22Rv1 (cell line): Measurements from ENCODE around the gene TIMM13.
A peak's percentile ranks its signal among the peaks of the same experiment; 100 is the strongest.

Experiments
- H3K27ac ChIP-seq: fragments of 450-650 bp; 2 replicates; pipeline ENCODE4 v1.5.1; 2017
- ZFX ChIP-seq: fragments of 450-650 bp; IDR thresholded peaks from 2 replicates; pipeline ENCODE4 v1.6.1; 2017; ENCODE audit warnings: antibody characterized with exemption, borderline replicate concordance
- TF ChIP-seq, protein P1 (sequence below): fragments of 450-650 bp; IDR thresholded peaks from 2 replicates; pipeline ENCODE4 v1.5.1; 2017; ENCODE audit warnings: mild to moderate bottlenecking

TIMM13 gene

DNA sequence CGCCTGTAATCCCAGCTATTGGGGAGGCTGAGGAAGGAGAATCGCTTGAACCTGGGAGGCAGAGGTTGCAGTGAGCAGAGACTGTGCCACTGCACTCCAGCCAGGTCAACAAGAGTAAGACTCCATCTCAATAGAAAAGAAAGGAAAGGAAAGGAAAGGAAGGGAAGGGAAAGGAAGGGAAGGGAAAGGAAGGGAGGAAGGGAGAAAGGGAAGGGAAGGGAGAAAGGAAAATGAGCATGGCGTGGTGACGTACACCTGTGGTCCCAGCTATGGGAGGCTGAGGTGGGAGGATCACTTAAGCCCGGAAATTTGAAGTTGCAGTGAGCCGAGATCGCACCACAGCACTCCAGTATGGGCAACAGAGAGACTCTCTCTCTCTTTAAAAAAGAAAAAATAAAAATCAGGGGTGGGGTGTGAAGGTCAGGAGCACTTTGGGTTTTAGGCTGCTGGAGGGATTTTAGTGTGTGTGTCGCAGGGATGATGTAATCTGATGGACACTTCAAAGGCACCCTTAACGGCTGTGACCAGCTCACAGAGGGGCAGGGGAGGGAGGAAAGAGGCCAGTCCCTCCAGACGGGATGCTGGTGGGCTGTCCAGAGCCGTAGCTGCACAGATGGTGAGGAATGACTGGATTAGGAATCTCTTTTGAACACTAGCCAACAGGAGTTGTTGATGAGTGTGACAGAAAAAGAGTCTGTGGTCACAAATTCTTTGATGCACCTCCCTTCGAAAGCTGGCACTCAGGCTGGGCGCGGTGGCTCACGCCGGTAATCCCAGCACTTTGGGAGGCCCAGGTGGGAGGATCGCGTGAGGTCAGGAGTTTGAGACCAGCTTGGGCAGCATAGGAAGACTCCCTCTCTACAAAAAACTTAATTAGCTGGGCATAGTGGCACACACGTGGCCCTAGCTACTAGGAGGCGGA lies 39.8 kb downstream of the TIMM13 start:
- H3K27ac ChIP-seq, result no peak overlapping the region

DNA sequence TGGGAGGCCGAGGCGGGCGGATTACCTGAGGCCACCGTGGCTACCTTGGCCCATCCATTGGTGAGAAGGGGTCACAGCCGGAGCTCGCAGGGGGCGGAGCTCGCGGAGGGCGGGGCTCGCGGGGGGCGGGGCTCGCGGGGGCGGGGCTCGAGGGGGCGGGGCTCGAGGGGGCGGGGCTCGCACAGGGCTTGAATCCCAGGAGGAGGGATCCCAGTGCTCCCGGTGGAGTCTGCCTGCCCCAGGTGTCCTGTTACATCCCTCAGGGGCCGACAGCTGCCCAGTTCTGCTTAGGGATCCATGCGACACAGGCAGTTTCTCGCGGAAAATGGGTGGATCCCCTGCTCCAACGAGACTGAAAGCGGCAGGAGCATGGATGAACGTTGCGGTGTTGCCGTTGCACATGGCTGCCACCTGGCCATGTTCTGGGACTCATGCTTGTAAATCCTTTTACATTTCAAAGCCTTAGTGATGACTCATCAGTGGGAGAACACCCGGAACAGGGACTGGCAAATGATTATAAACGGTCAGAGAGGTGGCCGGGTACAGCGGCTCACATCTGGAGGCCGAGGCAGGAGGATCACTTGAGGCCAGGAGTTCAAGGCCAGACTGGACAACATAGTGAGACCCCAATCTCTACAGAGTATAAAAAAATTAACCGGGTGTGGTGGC lies 42.2 kb downstream of the TIMM13 start:
- TF ChIP-seq, protein P1, sequence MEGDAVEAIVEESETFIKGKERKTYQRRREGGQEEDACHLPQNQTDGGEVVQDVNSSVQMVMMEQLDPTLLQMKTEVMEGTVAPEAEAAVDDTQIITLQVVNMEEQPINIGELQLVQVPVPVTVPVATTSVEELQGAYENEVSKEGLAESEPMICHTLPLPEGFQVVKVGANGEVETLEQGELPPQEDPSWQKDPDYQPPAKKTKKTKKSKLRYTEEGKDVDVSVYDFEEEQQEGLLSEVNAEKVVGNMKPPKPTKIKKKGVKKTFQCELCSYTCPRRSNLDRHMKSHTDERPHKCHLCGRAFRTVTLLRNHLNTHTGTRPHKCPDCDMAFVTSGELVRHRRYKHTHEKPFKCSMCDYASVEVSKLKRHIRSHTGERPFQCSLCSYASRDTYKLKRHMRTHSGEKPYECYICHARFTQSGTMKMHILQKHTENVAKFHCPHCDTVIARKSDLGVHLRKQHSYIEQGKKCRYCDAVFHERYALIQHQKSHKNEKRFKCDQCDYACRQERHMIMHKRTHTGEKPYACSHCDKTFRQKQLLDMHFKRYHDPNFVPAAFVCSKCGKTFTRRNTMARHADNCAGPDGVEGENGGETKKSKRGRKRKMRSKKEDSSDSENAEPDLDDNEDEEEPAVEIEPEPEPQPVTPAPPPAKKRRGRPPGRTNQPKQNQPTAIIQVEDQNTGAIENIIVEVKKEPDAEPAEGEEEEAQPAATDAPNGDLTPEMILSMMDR, result no peak
- no peak for TF ChIP-seq ZFX
- peak overlapping the region; percentile 87 for H3K27ac ChIP-seq

More for the DNA sequence above, 39.8 kb downstream of the TIMM13 start:
- no peak for TF ChIP-seq ZFX
- TF ChIP-seq, protein P1, result no peak

DNA sequence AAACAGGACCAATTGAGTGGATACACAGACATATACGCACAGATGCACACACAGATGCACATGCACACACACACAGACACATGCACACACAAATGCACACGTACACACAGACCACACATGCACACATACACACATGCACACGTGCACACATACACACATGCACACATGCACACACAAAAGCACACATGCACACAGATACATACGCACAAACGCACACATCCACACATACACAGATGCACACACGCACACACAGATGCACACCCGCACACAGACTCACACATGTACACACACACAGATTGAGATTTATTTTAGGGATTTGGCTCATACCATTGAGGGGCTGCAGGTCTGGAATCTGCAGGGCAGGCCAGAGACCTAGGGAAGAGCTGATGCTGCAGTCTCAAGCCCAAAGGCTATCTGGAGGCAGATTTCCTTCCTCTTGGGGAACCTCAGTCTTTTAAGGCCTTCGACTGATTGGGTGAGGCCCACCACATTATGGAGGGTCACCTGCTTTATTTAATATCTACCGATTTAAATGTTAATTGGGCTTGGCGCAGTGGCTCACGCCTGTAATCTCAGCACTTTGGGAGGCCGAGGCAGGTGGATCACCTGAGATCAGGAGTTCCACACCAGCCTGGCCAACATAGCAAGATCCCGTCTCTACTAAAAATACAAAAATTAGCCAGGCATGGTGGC lies 44.7 kb downstream of the TIMM13 start:
- TF ChIP-seq ZFX, result no peak
- TF ChIP-seq, protein P1, result no peak
- no peak overlapping the region for H3K27ac ChIP-seq

DNA sequence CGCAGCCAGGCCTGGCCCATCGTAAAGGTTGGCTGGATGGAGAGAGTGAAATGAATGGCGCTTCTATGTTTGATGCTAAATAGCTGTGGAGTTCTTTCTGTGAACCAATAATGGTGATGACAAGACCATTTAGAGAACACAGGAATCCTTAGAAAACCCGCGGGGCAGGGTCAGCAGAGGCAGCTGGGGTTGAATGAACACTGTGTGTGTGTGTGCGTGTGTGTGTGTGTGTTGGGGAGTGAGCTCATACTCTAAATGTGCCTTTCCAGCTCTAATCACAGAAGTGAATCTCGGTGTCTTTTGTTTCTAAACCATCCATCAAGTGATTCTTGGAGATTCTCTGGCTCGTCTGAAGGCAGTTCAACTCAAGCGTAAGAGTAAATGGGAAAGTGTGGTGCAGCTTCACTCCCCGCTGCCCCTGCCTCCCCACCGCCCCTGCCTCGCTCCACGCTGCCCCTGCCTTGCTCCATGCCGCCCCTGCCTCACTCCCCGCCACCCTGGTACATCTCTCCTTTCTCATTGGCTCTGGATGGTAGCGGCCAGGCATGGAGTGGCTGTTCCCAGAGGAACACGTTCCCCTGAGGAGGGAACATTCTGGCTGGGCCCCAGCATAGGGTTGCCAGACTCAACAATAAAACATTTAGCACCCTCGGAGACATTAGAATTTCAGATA lies 46.1 kb downstream of the TIMM13 start:
- no peak overlapping the region for H3K27ac ChIP-seq
- no peak for TF ChIP-seq ZFX
- TF ChIP-seq, protein P1, result no peak

DNA sequence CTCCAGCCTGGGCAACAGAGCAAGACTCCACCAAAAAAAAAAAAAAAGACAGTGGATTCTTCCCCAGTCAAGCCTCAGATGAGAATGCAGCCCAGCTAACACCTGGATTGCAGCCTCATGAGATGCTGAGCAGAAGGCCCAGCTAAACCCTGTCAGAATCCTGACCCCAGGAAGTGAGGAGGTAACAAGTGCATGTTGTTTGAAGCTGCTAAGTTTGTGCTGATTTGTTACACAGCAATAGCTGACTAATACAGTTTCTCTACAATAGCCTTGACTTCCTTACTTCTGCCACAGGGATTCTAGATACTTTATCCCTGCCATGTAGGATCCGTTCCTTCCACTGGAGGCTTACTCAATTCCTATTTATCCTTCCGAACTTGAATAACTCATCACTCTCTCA lies 46.8 kb downstream of the TIMM13 start:
- no peak for TF ChIP-seq ZFX
- TF ChIP-seq, protein P1, result no peak
- H3K27ac ChIP-seq, result no peak overlapping the region

DNA sequence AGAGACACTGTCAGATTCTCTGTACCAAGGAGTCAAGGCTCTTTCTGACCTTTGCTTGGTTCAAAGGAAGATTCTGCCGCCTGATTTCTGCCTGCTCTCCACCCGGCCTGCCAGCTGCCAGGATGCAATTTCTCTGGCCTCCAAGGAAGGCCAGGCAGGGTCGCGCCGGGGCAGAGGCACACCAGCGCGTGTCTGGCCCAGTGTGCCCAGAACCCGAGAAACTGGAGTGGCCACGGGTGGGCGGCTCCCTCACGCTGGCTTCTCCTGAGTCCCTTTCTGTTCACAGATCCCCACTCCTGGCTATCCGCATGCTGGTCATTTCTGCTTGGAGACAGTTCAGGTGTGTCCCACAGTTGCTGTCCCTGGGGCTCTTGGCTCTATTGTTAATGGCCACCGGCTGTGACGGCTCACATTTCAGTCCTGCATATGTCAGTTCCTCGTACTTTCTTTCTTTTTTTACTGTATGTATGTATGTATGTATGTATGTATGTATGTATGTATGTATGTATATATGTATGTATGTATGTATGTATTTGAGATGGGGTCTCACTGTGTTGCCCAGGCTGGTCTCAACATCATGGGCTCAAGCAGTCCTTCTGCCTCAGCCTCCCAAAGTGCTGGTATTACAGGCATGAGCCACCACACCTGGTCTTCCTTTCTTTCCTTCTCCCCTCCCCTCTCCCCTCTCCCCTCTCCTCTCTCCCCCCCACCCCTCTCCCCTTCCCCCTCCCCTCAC lies 50.4 kb downstream of the TIMM13 start:
- no peak overlapping the region for H3K27ac ChIP-seq
- TF ChIP-seq ZFX, result no peak
- TF ChIP-seq, protein P1, result no peak
